Osteoblast (primary cell): ENCODE results near the gene WRAP73. TPM values are rescaled to one million over a fixed set of nuclear protein-coding genes. Genes with fewer than 3 reads are reported as not detected.

Experiments used
- DNase-seq: peaks from one replicate; pipeline ENCODE4 v3.0.0; 2011; ENCODE audit warnings: low spot score, mixed read lengths; ENCODE audit not compliant: insufficient read length; ENCODE audit errors: missing footprints
- H2AFZ ChIP-seq: 2 replicates; pipeline ENCODE4 v1.6.0; 2011; ENCODE audit warnings: mild to moderate bottlenecking, low read length
- H3K27ac ChIP-seq: 2 replicates; pipeline ENCODE4 v1.5.1; 2011; ENCODE audit warnings: mild to moderate bottlenecking, low read depth, low read length, moderate library complexity
- H3K27me3 ChIP-seq: 2 replicates; pipeline ENCODE4 v1.6.0; 2012; ENCODE audit warnings: mild to moderate bottlenecking, control low read depth, inconsistent platforms, low read length, moderate library complexity; ENCODE audit not compliant: insufficient read depth
- H3K36me3 ChIP-seq: 2 replicates; pipeline ENCODE4 v1.5.1; 2011; ENCODE audit warnings: mild to moderate bottlenecking, low read length, control low read depth, moderate library complexity; ENCODE audit not compliant: insufficient read depth
- H3K4me1 ChIP-seq: 2 replicates; pipeline ENCODE4 v1.5.1; 2011; ENCODE audit warnings: mild to moderate bottlenecking, low read length, control low read depth, moderate library complexity; ENCODE audit not compliant: insufficient read depth
- H3K4me2 ChIP-seq: 2 replicates; pipeline ENCODE4 v1.6.0; 2011; ENCODE audit warnings: mild to moderate bottlenecking, low read length; ENCODE audit not compliant: insufficient read depth
- H3K4me3 ChIP-seq: fragments of 200-600 bp; sonication (generic); 3 replicates; pipeline ENCODE4 v1.5.1; 2012; ENCODE audit warnings: mild to moderate bottlenecking, low read length, inconsistent platforms; ENCODE audit not compliant: insufficient read depth
- H3K79me2 ChIP-seq: 2 replicates; pipeline ENCODE4 v1.6.0; 2012; ENCODE audit warnings: mild to moderate bottlenecking, low read length, control low read depth, inconsistent platforms; ENCODE audit not compliant: insufficient read depth
- H3K9me3 ChIP-seq: 2 replicates; pipeline ENCODE4 v1.5.1; 2011; ENCODE audit warnings: low read depth, low read length, control low read depth
- H4K20me1 ChIP-seq: 2 replicates; pipeline ENCODE4 v1.6.0; 2012; ENCODE audit warnings: mild to moderate bottlenecking, low read length, control low read depth; ENCODE audit not compliant: insufficient read depth
- CTCF ChIP-seq: IDR thresholded peaks from 2 replicates; pipeline ENCODE4 v1.5.1; 2011; ENCODE audit warnings: mild to moderate bottlenecking, low read depth, low read length, moderate library complexity; ENCODE audit errors: extremely low read depth
- total RNA-seq: library from RNA; depleted of rRNA; stranded (reverse); fragments of >200 nt; gene quantifications from 2 replicates; pipeline ENCODE4 v1.2.3, GENCODE V29; 2012

WRAP73 gene
- total RNA-seq, 1 donor = 9.8 TPM

GRCh38 chr1:3629561-3630160, 20.2 kb downstream of the WRAP73 start:
- peak; percentile 29 for DNase-seq
- Histone ChIP-seq H3K27me3 (no peaks in the 10 kb centered on the region), H3K9me3 (no peaks in the 10 kb centered on the region), H3K4me3 (no peak overlapping the region), H3K79me2 (peaks cover 11% of the 10 kb centered on the region), H3K36me3 (peaks cover 37% of the 10 kb centered on the region), H3K4me1 (peaks cover 5% of the 10 kb centered on the region), H4K20me1 (peaks cover 5% of the 10 kb centered on the region), H3K4me2 (no peak overlapping the region), H3K27ac (no peak overlapping the region), H2AFZ (no peak overlapping the region)
- no peak for TF ChIP-seq CTCF

- no peaks in the 10 kb centered on the region for H3K9me3 ChIP-seq
- H3K4me2 ChIP-seq = no peak overlapping the region
- H3K79me2 ChIP-seq = peaks cover 22% of the 10 kb centered on the region
- TF ChIP-seq CTCF = no peak
- no peaks in the 10 kb centered on the region for H3K27me3 ChIP-seq
- no peak overlapping the region for H3K4me3 ChIP-seq
- peak; percentile 48 for DNase-seq
- no peak overlapping the region for H3K27ac ChIP-seq
- H3K4me1 ChIP-seq = peaks cover 13% of the 10 kb centered on the region
- peaks cover 35% of the 10 kb centered on the region for H3K36me3 ChIP-seq
- H2AFZ ChIP-seq = no peak overlapping the region
- peaks cover 5% of the 10 kb centered on the region for H4K20me1 ChIP-seq
Measured at GRCh38 chr1:3628445-3628844, 21.5 kb downstream of the WRAP73 start.

- Histone ChIP-seq H3K4me1 (peaks cover 18% of the 10 kb centered on the region), H3K4me3 (no peak overlapping the region), H3K27me3 (no peaks in the 10 kb centered on the region), H2AFZ (no peak overlapping the region), H3K79me2 (peaks cover 29% of the 10 kb centered on the region), H3K27ac (no peak overlapping the region), H3K4me2 (no peak overlapping the region), H3K9me3 (no peaks in the 10 kb centered on the region), H4K20me1 (peaks cover 5% of the 10 kb centered on the region), H3K36me3 (peaks cover 34% of the 10 kb centered on the region)
- DNase-seq = peak; percentile 65
- no peak for TF ChIP-seq CTCF
Measured at GRCh38 chr1:3627515-3628253, 22.2 kb downstream of the WRAP73 start.

- no peak overlapping the region for H2AFZ ChIP-seq
- peak overlapping the region; percentile 87 for H3K4me2 ChIP-seq
- no peak for TF ChIP-seq CTCF
- H3K4me1 ChIP-seq = peaks cover 18% of the 10 kb centered on the region
- peak overlapping the region; percentile 100 for H3K4me3 ChIP-seq
- H3K27ac ChIP-seq = peak overlapping the region; percentile 5
- H3K9me3 ChIP-seq = no peaks in the 10 kb centered on the region
- DNase-seq = peak; percentile 68
- peaks cover 31% of the 10 kb centered on the region for H3K36me3 ChIP-seq
- no peaks in the 10 kb centered on the region for H3K27me3 ChIP-seq
- H3K79me2 ChIP-seq = peaks cover 32% of the 10 kb centered on the region
- H4K20me1 ChIP-seq = peaks cover 9% of the 10 kb centered on the region
Measured at GRCh38 chr1:3626025-3626424, 23.9 kb downstream of the WRAP73 start.
